Progenitor cell of endocrine pancreas (in vitro differentiated cells): ENCODE results near the gene E4F1. TPM values are rescaled to one million over a fixed set of nuclear protein-coding genes. Genes with fewer than 3 reads are reported as not detected.

Source experiments
- DNase-seq: peaks from one replicate; pipeline ENCODE4 v3.0.0; 2021; ENCODE audit warnings: low spot score; ENCODE audit not compliant: unreplicated experiment
- H3K27ac Mint-ChIP-seq: 2 replicates; pipeline ENCODE4 v1.8.0; 2021; ENCODE audit warnings: mild to moderate bottlenecking, moderate library complexity, mixed read lengths
- H3K27me3 Mint-ChIP-seq: 2 replicates; pipeline ENCODE4 v1.8.0; 2021; ENCODE audit warnings: mixed read lengths
- H3K36me3 Mint-ChIP-seq: 2 replicates; pipeline ENCODE4 v1.8.0; 2022; ENCODE audit warnings: mixed read lengths; ENCODE audit not compliant: insufficient read depth
- H3K4me1 Mint-ChIP-seq: 2 replicates; pipeline ENCODE4 v1.8.0; 2021; ENCODE audit warnings: low read depth, mixed read lengths
- H3K4me3 Mint-ChIP-seq: 2 replicates; pipeline ENCODE4 v1.8.0; 2021; ENCODE audit warnings: low read depth, mild to moderate bottlenecking, moderate library complexity, mixed read lengths
- H3K9me3 Mint-ChIP-seq: 2 replicates; pipeline ENCODE4 v1.8.0; 2021; ENCODE audit warnings: low read depth, mixed read lengths
- total RNA-seq: library from RNA; stranded (reverse); gene quantifications from 2 replicates; pipeline ENCODE4 v1.2.1, GENCODE V29; 2021
- TF ChIP-seq, protein P1 (sequence below): fragments of 200-600 bp; sonication (generic); IDR thresholded peaks from one replicate; pipeline ENCODE4 v1.5.0; 2021; ENCODE audit warnings: antibody characterized with exemption, mild to moderate bottlenecking; ENCODE audit not compliant: unreplicated experiment

The E4F1 gene
- total RNA-seq, 1 donor from 2014 or later, result 33.7 TPM

DNA sequence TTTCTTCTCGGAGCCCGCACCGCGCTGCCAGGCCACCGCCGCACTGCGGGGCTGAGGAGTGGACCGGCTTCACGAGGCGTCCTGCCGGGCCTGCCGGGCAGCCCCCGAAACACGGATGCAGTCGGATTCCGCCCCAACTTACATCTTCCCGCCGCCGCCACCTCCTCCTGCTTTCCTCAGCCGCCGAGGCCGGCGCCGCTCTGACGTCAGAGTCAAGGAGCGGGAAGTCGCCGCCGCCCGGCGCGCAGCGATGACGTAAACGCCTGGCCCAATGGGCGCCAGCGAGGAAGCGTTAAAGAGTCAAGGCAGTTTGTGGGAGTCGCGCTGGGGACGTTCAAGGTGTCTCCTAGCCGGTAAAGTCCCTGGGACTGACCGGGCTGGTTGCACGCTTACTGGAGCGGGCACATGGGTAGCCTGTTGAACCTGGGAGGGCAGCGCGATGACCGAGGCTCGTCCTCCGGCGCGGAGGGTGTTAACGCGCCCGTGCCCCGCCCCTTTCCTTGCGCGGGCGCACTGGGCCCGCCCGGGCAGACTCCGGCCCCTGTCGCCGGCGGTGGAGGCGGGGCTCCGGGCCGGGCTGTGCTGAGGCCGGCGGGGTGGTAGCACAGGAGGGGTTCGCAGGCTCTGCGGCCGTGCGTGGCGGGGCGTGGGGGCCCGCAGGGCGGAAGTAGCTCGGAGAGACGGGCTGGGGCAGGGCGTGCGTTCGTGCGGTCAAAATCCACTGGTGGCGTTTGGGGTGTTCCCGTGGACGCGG is 44.7 kb downstream of the E4F1 start, which contains the start of gene RNPS1:
Gene RNPS1, minus strand, starts transcription at position 214 of the 754 bp plus-strand sequence. CDS start 3,483 bp downstream, outside the sequence.
- H3K9me3 Mint-ChIP-seq, result no peaks in the 10 kb centered on the region
- peak within 1 kb of the TSS; percentile 99 for H3K27ac Mint-ChIP-seq
- H3K4me1 Mint-ChIP-seq, result peaks cover 23% of the 10 kb centered on the region
- DNase-seq, result peak; percentile 91
- TF ChIP-seq, protein P1, sequence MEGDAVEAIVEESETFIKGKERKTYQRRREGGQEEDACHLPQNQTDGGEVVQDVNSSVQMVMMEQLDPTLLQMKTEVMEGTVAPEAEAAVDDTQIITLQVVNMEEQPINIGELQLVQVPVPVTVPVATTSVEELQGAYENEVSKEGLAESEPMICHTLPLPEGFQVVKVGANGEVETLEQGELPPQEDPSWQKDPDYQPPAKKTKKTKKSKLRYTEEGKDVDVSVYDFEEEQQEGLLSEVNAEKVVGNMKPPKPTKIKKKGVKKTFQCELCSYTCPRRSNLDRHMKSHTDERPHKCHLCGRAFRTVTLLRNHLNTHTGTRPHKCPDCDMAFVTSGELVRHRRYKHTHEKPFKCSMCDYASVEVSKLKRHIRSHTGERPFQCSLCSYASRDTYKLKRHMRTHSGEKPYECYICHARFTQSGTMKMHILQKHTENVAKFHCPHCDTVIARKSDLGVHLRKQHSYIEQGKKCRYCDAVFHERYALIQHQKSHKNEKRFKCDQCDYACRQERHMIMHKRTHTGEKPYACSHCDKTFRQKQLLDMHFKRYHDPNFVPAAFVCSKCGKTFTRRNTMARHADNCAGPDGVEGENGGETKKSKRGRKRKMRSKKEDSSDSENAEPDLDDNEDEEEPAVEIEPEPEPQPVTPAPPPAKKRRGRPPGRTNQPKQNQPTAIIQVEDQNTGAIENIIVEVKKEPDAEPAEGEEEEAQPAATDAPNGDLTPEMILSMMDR, result no peak
- H3K4me3 Mint-ChIP-seq, result peak within 1 kb of the TSS; percentile 92
- H3K36me3 Mint-ChIP-seq, result peaks cover 1% of the 10 kb centered on the region
- H3K27me3 Mint-ChIP-seq, result no peaks in the 10 kb centered on the region

- no peak overlapping the region for H3K27ac Mint-ChIP-seq
- peaks cover 16% of the 10 kb centered on the region for H3K4me1 Mint-ChIP-seq
- no peaks in the 10 kb centered on the region for H3K9me3 Mint-ChIP-seq
- no peaks in the 10 kb centered on the region for H3K27me3 Mint-ChIP-seq
- peak overlapping the region; percentile 92 for H3K4me3 Mint-ChIP-seq
- H3K36me3 Mint-ChIP-seq, result no peaks in the 10 kb centered on the region
- no peak for DNase-seq
- TF ChIP-seq, protein P1, result no peak
Measured at GRCh38 chr16:2270070-2270462, 46.7 kb downstream of the E4F1 start.

DNA sequence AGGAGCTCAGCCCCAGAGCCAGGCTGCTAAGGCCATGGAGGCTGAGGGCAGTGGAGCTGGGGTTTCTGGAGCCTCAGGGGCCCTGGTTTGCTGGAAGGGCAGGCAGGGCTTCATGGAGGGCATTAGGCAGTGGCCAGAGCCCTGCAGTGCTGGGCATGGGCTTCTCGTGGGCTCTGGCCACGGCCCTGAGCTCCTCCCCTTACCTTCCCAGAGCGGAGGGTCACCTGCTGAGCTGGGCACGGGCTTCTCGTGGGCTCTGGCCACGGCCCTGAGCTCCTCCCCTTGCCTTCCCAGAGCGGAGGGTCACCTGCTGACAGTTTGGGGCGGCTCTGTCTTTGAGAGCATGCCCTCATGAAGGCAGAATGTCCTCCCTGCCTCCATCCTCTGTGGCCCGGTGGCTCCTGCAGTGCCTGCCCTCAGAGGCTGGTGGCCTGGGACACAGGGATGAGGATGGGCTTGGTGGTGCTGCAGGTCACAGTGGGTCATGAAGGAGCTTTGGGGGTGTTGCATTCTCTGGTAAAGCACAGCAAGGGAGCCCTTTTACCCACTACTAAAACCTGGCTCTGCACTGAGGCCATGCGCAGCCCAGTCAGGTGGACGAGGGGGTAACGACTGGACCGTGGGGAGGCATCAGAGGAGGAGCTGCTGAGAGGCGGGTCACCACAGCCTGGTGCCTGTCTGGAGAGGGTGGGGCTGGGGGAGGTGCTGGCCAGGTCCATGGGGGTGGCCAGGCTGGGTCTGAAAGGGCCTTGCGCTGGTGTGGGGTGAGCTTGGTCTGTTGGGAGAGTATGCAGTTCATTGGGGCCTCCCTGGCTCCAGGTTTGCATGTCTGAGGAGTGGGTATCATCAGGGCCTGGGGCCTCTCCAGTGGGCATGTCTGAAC is 47.4 kb downstream of the E4F1 start:
- TF ChIP-seq, protein P1, result no peak
- Mint-ChIP-seq H3K4me3 (no peak overlapping the region), H3K4me1 (peaks cover 15% of the 10 kb centered on the region), H3K9me3 (no peaks in the 10 kb centered on the region), H3K36me3 (no peaks in the 10 kb centered on the region), H3K27me3 (no peaks in the 10 kb centered on the region), H3K27ac (no peak overlapping the region)
- DNase-seq, result no peak

- peaks cover 5% of the 10 kb centered on the region for H3K4me1 Mint-ChIP-seq
- H3K4me3 Mint-ChIP-seq, result no peak overlapping the region
- H3K9me3 Mint-ChIP-seq, result no peaks in the 10 kb centered on the region
- TF ChIP-seq, protein P1, result no peak
- no peaks in the 10 kb centered on the region for H3K36me3 Mint-ChIP-seq
- DNase-seq, result no peak
- H3K27ac Mint-ChIP-seq, result no peak overlapping the region
- no peaks in the 10 kb centered on the region for H3K27me3 Mint-ChIP-seq
Measured at GRCh38 chr16:2271848-2272461, 48.6 kb downstream of the E4F1 start.

- Mint-ChIP-seq H3K9me3 (no peaks in the 10 kb centered on the region), H3K27me3 (no peaks in the 10 kb centered on the region), H3K4me1 (peaks cover 4% of the 10 kb centered on the region), H3K27ac (no peak overlapping the region), H3K36me3 (no peaks in the 10 kb centered on the region), H3K4me3 (no peak overlapping the region)
- TF ChIP-seq, protein P1, result no peak
- no peak for DNase-seq
Measured at GRCh38 chr16:2273484-2273883, 50.1 kb downstream of the E4F1 start.
